ENCODE measurements around the gene PBRM1. TPM values are rescaled to one million over a fixed set of nuclear protein-coding genes. Genes with fewer than 3 reads are reported as not detected.

Gene PBRM1
- total RNA-seq, 1 experiment from 2014 or later: 40.0 TPM

DNA sequence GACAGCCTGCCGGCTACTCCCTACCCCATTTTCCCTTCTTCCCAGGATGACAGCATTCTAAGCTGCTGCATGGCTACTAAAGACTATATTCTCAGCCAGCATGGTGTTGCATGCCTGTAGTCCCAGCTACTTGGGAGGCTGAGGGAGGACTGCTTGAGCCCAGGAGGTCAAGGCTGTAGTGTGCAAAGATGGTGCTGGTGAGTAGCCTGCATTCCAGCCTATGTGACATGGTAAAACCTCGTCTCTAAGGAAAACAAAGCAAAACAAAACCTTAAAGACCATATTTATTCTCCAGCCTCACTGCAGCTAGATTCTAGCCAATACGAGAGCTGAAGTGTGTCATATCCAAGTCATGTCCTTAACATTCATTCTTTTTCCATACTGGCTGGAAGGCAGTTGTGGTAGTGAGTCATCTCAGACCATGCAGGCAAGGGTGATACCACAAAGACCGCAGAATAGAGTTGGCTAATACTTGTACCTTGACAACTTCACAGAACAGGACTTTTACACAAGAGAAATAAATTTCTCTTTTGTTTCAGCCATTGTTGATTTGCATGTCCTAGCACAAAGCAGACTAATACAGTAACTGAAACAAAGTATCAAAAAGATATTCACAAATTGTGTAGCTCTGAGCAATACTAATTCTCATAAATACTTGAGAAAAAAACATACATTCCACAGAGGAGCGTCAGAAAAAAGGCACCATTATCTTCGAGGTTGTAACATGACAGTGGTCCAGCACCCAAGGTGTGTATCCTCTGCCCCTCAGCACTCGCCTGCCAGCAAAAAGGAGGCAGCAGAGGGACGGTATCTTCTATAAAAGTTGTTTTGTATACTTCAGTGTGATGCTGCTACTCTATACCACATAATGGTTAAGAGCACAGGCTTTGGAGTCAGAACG lies 14.8 kb downstream of the PBRM1 start (continued):
- TF ChIP-seq POLR2AphosphoS5 (IDR thresholded peaks at IDR 0.05; ENCODE audit: low read depth, low read length) (peak; percentile 46; the same call in 1 of the 2 replicates), SIN3A (IDR thresholded peaks at IDR 0.05; ENCODE audit: low read depth) (peak; percentile 59), YY1 (IDR thresholded peaks at IDR 0.05; ENCODE audit: extremely low read depth, insufficient replicate concordance, low read depth, low read length) (no peak), POLR2A (IDR thresholded peaks at IDR 0.05; ENCODE audit: borderline replicate concordance, extremely low read depth, insufficient read depth, insufficient read length) (no peak), CEBPB (IDR thresholded peaks at IDR 0.05; ENCODE audit: low read depth) (peak; percentile 96), ELF1 (IDR thresholded peaks at IDR 0.05; ENCODE audit: borderline replicate concordance, low read depth) (no peak), TCF7L2 (IDR thresholded peaks at IDR 0.05; ENCODE audit: borderline replicate concordance, extremely low read depth, insufficient read depth, insufficient read length) (no peak)
- TF ChIP-seq, protein P1, sequence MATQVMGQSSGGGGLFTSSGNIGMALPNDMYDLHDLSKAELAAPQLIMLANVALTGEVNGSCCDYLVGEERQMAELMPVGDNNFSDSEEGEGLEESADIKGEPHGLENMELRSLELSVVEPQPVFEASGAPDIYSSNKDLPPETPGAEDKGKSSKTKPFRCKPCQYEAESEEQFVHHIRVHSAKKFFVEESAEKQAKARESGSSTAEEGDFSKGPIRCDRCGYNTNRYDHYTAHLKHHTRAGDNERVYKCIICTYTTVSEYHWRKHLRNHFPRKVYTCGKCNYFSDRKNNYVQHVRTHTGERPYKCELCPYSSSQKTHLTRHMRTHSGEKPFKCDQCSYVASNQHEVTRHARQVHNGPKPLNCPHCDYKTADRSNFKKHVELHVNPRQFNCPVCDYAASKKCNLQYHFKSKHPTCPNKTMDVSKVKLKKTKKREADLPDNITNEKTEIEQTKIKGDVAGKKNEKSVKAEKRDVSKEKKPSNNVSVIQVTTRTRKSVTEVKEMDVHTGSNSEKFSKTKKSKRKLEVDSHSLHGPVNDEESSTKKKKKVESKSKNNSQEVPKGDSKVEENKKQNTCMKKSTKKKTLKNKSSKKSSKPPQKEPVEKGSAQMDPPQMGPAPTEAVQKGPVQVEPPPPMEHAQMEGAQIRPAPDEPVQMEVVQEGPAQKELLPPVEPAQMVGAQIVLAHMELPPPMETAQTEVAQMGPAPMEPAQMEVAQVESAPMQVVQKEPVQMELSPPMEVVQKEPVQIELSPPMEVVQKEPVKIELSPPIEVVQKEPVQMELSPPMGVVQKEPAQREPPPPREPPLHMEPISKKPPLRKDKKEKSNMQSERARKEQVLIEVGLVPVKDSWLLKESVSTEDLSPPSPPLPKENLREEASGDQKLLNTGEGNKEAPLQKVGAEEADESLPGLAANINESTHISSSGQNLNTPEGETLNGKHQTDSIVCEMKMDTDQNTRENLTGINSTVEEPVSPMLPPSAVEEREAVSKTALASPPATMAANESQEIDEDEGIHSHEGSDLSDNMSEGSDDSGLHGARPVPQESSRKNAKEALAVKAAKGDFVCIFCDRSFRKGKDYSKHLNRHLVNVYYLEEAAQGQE (IDR thresholded peaks at IDR 0.05; ENCODE audit: low read depth): no peak
- TF ChIP-seq, protein P2, sequence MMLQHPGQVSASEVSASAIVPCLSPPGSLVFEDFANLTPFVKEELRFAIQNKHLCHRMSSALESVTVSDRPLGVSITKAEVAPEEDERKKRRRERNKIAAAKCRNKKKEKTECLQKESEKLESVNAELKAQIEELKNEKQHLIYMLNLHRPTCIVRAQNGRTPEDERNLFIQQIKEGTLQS (IDR thresholded peaks at IDR 0.05): no peak

DNA sequence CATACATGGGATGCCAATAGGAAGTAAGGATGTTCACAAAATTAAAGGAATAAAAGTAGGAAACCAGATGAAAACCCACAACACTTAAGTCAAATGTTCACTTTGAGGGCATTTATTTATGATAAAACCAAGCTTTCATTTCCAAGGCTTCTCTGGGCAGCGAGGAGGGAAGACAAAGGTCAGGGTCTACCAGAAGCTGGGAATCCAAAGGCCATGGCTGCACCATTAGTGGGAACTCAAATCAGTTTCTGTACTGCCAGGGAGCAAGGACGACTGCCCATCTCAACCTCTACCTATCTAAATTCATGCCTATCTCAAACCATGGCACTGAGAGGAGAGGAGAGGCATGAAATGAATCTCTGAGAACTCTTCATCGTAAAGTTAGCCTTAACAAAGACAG lies 22.6 kb downstream of the PBRM1 start:
- peaks cover 18 to 22% of the 10 kb centered on the region in 2 experiments for H3K36me3 ChIP-seq (ENCODE audit: control insufficient read depth in 1 of 2, insufficient read depth in 2 of 2, low read length in 2 of 2)
- ATAC-seq: no peak
- BruUV-seq (replicated peaks): no TSS peak
- TF ChIP-seq FOSL1 (IDR thresholded peaks at IDR 0.05; ENCODE audit: low read depth): no peak
- TF ChIP-seq ZFX (IDR thresholded peaks at IDR 0.05): no peak
- TF ChIP-seq, protein P1 (IDR thresholded peaks at IDR 0.05; ENCODE audit: low read depth): no peak
- no peak for TF ChIP-seq EGR1 (IDR thresholded peaks at IDR 0.05; ENCODE audit: low read depth)
- TF ChIP-seq TCF7L2 (IDR thresholded peaks at IDR 0.05; ENCODE audit: borderline replicate concordance, extremely low read depth, insufficient read depth, insufficient read length): no peak
- TF ChIP-seq SIN3A (IDR thresholded peaks at IDR 0.05; ENCODE audit: low read depth): no peak
- TF ChIP-seq, protein P3, sequence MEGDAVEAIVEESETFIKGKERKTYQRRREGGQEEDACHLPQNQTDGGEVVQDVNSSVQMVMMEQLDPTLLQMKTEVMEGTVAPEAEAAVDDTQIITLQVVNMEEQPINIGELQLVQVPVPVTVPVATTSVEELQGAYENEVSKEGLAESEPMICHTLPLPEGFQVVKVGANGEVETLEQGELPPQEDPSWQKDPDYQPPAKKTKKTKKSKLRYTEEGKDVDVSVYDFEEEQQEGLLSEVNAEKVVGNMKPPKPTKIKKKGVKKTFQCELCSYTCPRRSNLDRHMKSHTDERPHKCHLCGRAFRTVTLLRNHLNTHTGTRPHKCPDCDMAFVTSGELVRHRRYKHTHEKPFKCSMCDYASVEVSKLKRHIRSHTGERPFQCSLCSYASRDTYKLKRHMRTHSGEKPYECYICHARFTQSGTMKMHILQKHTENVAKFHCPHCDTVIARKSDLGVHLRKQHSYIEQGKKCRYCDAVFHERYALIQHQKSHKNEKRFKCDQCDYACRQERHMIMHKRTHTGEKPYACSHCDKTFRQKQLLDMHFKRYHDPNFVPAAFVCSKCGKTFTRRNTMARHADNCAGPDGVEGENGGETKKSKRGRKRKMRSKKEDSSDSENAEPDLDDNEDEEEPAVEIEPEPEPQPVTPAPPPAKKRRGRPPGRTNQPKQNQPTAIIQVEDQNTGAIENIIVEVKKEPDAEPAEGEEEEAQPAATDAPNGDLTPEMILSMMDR (IDR thresholded peaks at IDR 0.05 in 2 of 3, conservative IDR thresholded peaks at IDR 0.05 in 1 of 3; ENCODE audit: borderline replicate concordance in 1 of 3, insufficient read depth in 1 of 3, low read depth in 2 of 3, low read length in 2 of 3): no peak
- no peak for TF ChIP-seq ELF1 (IDR thresholded peaks at IDR 0.05; ENCODE audit: borderline replicate concordance, low read depth)

More for the DNA sequence above, 22.6 kb downstream of the PBRM1 start:
- H4K20me1 ChIP-seq (ENCODE audit: insufficient read depth): no peaks in the 10 kb centered on the region
- H3K27me3 ChIP-seq (ENCODE audit: insufficient read depth, low read length): no peaks in the 10 kb centered on the region
- no peaks in the 10 kb centered on the region for H3K9me2 ChIP-seq (ENCODE audit: insufficient read depth)
- no peak overlapping the region for H3K27ac ChIP-seq (ENCODE audit: low read depth, low read length)
- ChIA-PET CTCF (no interaction called here), POLR2A (no interaction called here), RAD21 (ENCODE audit: low non-redundant PET in 1 of 2, low total read pairs in 2 of 2, uncharacterized antibody in 2 of 2, unreplicated experiment in 2 of 2) (no interaction called here)
- H3K4me2 ChIP-seq (ENCODE audit: low read length): no peak overlapping the region
- H3K9ac ChIP-seq (ENCODE audit: low read length): no peak overlapping the region
- H3K4me1 ChIP-seq (ENCODE audit: control insufficient read depth in 1 of 2, insufficient read depth in 2 of 2, low read length in 2 of 2): no peaks in the 10 kb centered on the region
- no peak for DNase-seq (ENCODE audit: low read depth, low spot score)
- no peak overlapping the region for H3K4me3 ChIP-seq (replicated peaks in 1 of 2; ENCODE audit: low read depth in 1 of 2, low read length in 2 of 2)
- no peaks in the 10 kb centered on the region for H3K9me3 ChIP-seq (ENCODE audit: control insufficient read depth in 1 of 2, insufficient read depth in 1 of 2, low read depth in 1 of 2, low read length in 2 of 2)
- intact Hi-C loops (cut with micrococcal nuclease): no loop called here
- H2AFZ ChIP-seq (ENCODE audit: low read depth, low read length, poor library complexity, severe bottlenecking): no peak overlapping the region
- H3K79me2 ChIP-seq (ENCODE audit: insufficient read depth, low read length): 0 out of 2 replicates have a peak, but pooled peaks cover 3% of the 10 kb centered on the region

Measured in HCT116 (cell line).